ENCODE results near the gene TUBA3E.
"Not testable (repeated sequence)": the region's sequence is repeated elsewhere in the genome, so short reads cannot be mapped to it uniquely, and the experiment has no call there.

Gene TUBA3E

DNA sequence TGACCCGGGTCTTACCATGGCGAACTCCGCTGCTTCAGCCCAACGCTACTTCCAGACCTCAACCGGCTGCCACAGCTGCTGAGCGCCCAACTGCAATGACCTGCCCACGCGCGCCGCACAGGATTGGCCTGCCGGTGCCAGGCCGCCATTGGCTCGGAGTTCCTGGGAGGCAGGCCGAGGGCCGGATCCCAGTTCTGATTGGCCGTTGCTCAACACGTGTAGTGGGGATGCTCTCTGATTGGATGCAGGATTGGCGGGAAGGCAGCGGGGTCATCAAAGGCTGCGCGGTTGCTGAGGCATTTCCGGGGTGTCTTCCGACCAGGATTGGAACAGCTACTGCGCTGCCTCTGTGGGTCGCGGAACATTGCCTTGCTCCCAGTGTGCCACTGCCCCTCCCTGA is at the start of gene TUBA3E:
TSS of gene TUBA3E (minus strand) at position 97 of the 400 bp plus-strand sequence. CDS start at position 18, 79 bp downstream.
- no peak for DNase-seq

DNA sequence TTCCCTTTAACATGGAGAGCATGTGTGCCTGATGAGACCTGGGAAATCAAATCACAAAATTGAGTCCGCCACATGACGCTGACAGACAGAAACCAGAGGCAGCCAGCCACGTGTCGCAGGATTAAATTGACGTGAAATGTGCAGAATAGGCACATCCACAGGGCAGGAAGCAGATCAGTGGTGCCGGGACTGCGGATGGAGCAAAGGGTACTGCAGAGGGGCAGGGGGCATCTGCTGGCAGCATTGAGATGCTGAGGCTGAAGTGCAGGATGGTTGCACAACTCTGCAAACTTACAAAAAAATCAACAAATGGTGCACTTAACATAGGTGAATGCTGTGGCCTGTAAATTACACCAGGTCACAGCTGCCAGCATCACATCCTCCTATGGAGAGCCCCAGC is 48.2 kb upstream of the TUBA3E start:
- no peak for DNase-seq

DNA sequence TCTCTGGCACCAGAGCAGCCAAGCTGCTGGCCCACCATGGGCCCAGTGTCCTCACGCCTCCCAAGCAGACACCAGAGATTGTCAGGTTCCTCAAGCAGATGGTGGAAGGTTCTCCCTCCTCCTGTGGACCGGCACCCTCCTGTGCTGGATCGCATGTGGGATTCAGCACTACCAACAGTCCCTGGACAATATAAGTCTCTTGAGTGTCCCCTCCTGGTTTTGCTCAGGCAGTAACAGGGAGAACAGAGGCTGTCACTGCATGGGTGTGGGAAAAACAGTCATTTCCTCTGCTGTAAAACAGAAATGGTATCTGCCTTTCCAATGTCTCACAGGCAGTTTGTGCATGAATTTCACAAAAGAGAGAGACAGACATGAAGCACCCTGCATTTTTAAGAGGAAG is 47.7 kb upstream of the TUBA3E start:
- DNase-seq, result no peak

DNA sequence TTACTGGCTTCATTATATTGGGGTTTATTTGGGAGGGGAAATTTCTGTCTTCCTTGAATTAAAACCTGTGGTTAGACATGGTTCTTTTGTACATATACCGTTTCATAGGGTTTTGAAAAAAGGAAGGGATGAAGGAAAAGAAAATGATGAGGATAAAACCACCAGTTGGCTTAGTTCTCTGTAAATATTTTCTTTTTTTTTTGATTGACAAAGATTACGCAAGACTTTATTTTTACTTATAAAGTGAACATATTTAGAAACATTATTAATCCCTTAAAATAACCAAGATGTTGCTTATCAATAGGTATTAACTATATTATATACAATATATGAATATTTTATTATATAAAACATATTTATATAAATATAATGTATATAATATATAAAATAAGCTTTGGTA is 45.1 kb upstream of the TUBA3E start:
- DNase-seq, result no peak

DNA sequence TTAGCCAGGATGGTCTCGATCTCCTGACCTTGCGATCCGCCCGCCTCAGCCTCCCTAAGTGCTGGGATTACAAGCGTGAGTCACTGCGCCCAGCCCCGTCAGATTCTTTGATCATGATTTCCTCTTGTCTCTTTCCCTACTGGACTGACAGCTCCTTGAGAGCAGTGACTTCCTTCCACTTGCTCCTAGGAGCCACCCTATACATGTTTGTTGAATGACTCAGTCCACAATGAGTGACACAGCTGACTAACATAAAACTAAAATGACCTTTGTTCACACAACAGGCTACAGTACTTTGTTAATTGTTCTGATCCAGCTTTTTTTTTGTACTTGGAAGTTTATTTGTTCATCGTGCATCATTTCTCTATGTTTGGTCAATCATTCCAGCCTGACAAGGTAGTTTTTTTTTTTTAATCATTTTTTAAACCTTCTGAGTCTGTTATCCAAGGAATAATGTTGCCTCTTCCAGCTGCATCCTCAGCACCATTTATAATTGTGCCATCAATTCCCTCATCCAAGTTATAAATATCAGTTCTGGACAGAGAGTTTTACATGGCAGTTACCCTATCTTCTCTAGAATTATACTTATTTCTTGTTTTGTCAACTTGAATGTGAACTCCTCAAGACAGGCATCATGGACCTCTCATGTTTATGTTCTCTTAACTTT is 42.9 kb upstream of the TUBA3E start:
- no peak for DNase-seq

DNA sequence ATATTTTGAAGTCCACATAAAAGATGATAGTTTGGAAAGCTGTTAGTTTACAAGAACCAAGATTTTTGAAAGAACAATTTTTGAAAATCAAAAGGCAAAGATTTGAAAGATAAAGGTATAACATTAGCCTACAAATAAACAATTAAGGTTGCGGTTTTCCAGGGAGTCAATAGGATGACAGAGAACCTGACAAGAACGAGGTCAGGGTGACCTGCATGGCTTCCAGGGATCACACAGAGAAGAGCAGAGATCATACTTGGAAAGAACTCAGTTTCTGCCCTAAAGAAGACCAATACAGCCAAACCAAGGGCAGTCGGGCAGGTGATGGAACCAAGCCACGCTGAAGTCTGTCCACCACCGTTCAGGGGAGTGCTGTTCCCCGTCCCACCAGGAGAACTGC is 41.3 kb upstream of the TUBA3E start:
- not testable (repeated sequence) for DNase-seq

DNA sequence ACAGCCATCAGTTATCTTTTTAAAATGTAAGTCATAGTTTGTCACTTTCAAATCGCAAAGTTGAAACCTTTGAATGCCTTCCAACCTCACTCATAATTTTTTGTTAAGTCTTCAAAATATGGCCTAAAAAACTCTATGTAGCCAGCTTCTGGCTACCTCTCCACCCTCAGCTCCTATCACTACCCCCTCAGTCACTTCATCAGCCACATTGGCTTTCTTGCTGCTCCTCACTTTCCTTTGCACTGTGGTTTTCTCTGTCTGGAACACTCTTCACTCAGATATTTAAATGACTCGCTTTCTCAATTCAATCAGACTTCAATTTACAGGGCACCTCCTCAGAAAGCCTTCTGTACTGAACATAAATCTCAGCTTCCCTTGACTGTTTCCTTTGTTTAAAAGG is 34.8 kb upstream of the TUBA3E start:
- DNase-seq, result not testable (repeated sequence)

DNA sequence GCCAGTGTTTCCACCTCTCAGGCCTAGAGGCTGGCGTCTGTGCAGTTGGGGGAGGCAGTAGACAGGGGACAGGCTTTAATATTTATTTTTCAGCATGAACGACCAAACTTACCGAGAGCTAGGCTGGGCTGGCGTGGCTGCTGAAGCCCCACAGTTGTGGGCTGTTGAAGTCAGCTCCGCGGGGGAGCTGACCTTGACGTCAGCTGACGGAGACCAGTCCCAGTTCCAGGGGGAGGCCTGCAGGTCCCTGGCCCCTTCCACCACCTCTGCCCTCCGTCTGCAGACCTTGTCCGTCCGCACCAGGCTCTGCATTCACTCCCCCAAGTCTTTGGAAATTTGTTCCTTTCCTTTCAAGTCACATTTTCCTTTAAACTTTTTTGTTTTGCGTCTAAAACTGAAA is 33.4 kb upstream of the TUBA3E start:
- DNase-seq, result no peak

DNA sequence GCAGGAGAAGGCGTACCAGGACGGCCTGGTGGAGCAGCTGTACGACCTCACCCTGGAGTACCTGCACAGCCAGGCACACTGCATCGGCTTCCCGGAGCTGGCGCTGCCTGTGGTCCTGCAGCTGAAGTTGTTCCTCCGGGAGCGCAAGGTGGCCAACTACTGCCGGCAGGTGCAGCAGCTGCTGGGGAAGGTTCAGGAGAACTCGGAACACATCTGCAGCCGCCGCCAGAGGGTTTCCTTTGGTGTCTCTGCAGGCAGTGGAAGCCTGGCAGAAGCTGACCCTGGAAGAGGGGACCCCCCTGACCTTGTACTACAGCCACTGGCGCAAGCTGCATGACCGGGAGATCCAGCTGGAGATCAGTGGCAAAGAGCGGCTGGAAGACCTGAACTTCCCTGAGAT is 32.7 kb upstream of the TUBA3E start:
- not testable (repeated sequence) for DNase-seq

DNA sequence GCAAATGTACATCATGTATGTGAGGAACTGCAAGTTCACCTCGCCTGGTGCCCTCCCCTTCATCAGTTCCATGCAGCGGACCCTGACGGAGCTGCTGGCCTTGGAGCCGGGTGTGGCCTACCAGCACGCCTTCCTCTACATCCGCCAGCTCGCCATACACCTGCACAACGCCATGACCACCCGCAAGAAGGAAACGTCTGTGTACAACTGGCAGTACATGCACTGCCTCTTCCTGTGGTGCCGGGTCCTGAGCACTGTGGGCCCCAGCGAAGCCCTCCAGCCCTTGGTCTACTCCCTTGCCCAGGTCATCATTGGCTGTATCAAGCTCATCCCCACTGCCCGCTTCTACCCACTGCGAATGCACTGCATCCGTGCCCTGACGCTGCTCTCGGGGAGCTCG is 32.1 kb upstream of the TUBA3E start:
- DNase-seq, result not testable (repeated sequence)

DNA sequence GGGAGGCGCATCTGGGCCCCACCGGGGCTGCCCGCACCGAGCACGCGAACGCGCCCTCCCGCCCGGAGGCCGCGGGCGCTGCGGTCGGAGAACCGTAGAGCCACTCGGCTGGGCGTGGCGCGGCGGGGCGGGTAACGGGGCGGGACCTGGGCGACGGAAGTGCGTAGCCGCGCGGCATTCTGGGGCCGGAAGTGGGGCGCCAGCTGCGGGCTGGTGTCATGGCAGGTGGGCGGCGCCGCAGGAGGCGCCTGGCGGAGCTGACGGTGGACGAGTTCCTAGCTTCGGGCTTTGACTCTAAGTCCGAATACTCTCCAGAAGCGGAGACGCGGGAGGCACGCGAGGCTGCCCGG is 30.9 kb upstream of the TUBA3E start:
- DNase-seq, result not testable (repeated sequence)

DNA sequence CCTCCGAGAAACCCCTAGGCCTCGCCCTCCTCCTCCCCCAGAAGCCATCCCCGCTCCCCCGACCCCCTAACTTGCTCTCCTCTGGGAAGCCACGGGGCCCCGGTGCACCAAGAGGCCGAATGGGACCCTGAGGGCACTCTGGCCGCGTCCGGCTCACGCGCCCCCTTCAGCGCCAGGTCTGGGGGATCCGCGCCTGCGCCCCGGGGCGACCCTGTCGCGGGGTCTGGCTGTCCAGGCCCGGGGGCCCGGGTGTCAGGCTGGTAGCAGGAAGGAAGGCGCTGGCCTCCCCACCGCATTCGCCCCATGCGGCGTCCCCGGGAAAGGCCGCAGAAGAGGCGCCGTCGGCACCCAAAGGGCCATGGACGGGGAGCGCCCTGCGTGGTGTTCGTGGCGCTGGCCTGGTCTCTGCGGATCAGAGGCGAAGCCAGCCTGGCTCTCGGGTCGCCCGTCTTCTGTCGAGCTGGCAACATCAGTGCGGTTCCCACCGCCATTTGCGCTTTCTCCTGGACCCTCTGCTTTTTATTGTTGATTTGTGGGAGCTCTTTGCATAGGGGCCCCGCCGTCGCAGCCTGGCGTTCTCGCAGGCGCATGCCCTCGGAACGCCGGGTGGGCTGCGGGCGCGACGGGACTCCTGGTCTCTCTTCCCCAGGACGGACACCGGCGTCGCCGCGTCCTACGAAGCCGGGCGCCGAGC is 30.4 kb upstream of the TUBA3E start:
- DNase-seq, result not testable (repeated sequence)

DNA sequence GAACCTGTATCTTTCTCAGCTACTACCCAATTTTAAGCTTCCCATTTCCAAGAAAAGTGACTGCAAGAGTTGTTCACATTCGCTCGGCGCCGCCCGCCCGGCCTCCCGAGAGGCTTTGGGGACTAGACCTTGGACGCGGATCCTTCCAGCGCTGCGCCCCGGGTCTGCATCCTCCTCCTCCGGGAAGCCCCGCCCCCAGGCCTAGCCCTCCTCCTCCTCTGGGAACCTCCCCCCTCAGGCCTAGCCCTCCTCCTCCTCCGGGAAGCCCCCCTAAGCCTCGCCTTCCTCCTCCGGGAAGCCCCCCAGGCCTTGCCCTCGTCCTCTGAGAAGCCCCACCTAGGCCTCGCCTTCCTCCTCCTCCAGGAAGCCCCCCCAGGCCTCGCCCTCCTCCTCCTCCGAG is 29.8 kb upstream of the TUBA3E start:
- not testable (repeated sequence) for DNase-seq

DNA sequence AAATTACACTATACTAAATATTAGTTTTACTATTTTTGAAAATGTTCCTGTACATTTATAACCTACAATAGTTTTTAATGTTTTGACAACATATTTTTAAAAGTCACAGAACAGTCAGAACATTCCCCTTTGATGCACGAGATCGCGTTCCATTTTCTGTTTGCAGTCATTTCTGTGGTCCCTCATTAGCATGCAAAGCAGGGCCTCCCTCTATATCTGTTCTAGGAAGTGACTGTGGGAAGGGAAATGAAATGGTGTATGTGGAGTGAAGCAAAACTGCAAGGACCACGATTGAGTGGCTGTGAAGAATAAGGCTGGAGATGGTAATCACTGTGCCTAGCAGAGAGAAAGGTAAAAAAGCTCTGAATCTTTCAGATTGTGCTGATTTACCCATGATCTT is 24.3 kb upstream of the TUBA3E start:
- not testable (repeated sequence) for DNase-seq

DNA sequence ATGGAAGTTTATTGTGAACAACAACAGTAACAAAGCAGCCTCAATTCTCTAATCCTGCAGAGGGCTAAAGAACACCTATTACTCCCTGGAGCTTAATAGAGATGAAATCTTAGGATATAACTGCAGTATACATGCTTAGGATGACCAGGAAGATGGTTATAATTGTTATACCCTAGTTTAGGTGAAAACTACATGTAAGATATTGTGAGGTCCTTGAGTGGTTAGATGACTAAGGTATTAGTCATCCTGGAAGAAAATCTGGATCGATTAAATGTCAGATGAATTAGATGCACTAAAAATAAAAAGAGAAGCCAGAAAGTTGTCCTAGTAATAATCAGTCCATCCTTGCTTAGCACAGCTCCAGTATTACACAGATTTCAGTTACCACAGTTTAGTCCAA is 22.3 kb upstream of the TUBA3E start:
- not testable (repeated sequence) for DNase-seq

DNA sequence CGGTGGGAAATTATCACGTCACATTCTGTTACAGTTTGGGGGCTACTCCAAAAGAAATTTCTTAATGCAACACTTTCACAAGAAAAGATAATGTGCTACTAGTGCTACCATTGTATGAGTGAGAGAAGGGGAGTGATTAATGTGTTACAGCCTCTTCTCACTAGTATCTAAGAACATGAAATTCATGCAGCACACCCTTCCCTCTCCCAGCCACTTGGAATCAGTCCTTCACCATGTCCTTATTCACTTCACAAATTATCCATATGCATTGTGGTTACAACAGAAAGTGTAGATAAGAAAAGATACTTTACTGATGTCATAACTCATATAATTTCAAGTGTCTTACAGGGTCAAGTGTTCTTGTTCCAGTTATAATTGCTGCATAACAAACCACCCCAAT is 20.9 kb upstream of the TUBA3E start:
- DNase-seq, result not testable (repeated sequence)

DNA sequence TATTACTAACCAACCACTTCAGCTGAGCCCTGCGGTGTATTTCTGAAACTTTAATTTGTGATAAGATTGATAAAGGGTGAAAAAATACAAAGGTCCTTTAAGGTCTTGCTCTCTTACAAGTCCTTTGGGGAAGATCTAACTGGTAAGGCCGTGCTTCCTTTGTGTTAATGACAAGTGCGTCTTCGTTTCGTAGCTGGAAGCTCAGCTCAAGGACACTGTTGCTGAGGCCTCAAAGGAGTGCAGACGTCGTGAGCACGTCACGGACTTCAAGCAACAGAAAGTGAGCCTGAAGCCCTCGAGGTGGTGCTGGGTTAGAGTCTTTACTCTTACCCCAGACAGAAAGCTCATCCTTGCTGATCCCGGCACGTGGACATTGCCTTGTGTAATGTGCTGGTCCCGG is 8.8 kb upstream of the TUBA3E start:
- not testable (repeated sequence) for DNase-seq

DNA sequence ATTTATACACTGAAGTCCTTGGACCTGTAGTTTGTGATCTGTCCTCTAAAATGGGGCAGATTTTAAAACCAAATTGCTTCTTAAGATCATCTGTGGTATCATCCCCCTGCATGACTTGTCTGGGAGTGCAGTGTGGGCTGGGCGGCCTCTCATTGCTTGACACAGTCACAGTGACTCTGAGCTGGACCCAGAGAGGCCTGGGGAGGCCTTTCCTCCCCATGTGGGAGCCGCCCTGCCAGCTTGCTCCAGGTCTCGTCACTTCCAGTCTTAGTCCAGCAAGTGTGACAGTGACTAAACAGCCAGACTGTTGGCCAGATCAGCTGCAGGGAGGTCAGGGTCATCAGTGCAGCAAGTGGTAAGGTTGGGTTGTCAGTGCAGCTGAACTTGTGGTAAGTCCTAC is 4.9 kb upstream of the TUBA3E start:
- not testable (repeated sequence) for DNase-seq

DNA sequence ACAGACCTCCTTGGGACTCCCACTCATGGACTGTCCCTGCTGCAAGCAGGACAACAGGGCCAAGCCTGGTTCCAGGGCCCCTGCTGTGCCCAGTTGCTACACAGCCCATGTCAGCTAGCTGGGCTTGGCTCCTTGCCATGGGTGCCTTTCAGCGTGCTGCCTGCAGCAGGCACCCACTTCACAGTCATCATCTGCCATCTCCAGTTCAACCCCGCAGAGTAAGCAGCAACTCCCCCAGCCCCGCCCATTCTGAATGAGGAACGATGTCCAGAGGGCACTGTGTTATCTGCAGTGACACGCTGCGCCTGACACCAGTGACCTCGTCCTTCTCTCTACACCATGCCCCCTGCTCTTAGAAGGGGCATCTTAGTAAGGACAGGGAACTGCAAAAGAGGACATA is 4.3 kb upstream of the TUBA3E start:
- not testable (repeated sequence) for DNase-seq

DNA sequence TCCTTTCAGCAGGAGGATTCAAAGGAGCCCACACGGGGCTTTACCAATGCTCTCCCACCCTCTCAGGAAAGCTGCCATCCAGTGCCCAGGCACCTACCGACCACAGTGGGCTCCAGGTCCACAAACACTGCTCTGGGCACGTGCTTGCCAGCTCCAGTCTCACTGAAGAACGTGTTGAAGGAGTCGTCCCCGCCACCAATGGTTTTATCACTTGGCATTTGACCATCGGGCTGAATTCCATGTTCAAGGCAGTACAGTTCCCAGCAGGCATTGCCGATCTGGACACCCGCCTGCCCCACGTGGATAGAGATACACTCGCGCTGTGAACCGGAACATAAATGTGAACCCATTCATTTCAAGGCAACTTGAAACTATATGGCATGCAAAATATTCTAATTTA is 2.2 kb downstream of the TUBA3E start:
- DNase-seq, result not testable (repeated sequence)

DNA sequence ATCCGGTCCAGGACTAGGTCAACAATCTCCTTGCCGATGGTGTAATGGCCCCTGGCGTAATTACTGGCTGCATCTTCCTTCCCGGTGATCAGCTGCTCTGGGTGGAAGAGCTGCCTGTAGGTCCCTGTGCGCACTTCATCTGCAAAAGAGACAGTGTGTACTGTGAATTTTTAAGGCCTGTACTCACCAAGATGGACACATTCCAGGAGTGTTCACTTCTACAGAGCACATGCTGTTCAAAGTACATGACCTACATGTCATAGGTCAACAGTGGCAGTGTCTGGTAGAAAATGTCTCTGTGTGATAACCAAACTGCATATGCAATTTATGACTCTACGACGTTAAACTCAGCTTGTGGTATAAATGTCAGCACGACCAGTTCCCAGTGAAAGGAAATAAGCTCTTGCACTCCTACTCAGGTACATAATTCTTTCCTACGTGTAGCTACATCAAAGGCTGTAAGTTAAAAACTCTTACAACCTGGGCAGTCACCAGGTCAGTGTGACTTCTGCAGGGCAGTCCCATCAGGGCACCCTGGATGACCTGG is 3.1 kb downstream of the TUBA3E start:
- not testable (repeated sequence) for DNase-seq

DNA sequence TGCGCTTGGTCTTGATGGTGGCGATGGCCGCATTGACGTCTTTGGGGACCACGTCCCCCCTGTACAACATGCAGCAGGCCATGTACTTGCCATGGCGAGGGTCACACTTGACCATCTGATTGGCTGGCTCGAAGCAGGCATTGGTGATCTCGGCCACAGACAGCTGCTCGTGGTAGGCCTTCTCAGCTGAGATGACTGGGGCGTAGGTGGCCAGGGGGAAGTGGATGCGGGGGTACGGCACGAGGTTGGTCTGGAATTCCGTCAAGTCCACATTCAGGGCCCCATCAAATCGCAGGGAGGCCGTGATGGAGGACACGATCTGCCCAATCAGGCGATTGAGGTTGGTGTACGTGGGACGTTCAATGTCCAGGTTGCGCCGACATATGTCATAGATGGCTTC is 4.4 kb downstream of the TUBA3E start:
- DNase-seq, result not testable (repeated sequence)

DNA sequence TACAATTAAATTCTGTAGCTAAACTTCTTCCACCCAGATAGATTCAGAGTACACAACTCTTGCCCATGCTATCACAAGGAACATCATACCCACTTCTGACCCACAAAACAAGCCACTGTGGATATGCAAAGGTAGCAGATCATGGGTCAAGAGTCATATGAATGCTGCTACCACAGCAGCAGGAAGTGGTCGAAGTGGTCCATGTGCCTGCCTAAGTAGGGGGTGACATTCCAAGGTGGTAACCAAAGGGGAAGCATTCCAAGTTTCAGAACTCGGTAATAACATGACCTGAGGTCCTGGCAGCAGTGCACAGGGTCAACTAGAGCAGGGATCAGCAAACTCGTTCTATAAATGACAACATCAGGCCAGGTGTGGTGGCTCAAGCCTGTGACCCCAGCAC is 5.8 kb downstream of the TUBA3E start:
- DNase-seq, result not testable (repeated sequence)

DNA sequence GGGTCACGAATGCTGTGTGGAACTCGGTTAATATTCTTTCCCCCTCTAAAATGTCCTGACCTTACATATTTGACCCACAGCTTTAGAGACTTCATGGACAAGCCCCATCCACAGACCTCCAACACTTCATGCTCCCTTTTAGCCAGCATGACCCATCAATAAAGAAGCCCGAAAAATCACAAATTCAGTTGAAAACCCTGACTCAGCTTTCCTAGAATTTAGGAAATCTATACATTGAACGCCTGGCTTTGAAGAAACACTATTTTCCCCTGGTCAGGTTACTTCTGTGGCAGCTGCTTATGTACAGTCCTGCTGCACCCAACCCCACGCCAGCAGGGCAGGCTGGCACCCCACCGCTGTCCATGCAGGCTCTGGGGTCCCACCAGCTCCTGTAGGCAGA is 6.9 kb downstream of the TUBA3E start:
- not testable (repeated sequence) for DNase-seq
